ENCODE data around the gene CLEC4A.
"Not testable (repeated sequence)": the region's sequence is repeated elsewhere in the genome, so short reads cannot be mapped to it uniquely, and the experiment has no call there.

Gene CLEC4A

DNA sequence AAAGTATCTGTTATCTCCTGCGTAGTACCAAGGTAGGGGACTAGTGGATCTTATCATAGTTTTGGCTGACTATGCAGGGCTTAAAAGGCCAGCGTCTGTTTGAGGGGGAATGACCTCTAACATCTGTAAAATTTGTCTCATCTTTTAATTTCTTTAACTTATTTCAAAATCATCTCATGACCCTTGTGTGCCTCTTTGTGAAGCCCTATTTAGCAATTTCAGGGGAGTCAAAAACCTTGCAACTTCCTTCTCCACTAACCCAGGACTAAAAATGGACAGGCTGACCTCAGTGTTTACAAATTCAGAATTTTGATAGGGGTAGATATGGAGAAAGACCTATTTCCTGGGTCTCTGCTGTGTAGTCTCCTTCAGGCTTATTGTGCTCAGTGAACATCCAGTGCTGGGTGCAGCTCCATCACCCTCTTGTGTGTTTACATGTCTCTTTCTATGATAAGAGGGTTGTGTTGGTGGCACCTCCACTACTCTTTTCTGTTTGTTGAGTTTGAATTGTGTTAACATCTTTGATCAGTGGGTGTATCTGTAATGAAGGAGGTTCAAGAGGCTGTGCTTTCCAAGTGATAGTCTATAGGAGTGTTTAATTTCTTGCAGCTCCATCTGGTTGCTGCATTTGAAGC lies 27.0 kb upstream of the CLEC4A start:
- Histone ChIP-seq H3K79me2 (no peaks in the 10 kb centered on the region), H3K27me3 (ENCODE audit: control insufficient read depth, insufficient read depth, low read length) (no peaks in the 10 kb centered on the region), H3K9me3 (ENCODE audit: control insufficient read depth, low read length) (no peaks in the 10 kb centered on the region), H2AFZ (no peak overlapping the region), H3K4me1 (peaks cover 14% of the 10 kb centered on the region), H3K9ac (no peak overlapping the region), H3K4me2 (ENCODE audit: low read length) (no peak overlapping the region), H3K27ac (peak overlapping the region; percentile 22), H3K4me3 (ENCODE audit: low read depth, low read length) (no peak overlapping the region), H3K36me3 (ENCODE audit: control insufficient read depth, insufficient read depth, low read length) (no peaks in the 10 kb centered on the region)
- no peak for TF ChIP-seq CTCF (IDR thresholded peaks at IDR 0.05)

- H3K27me3 ChIP-seq (ENCODE audit: control insufficient read depth, insufficient read depth, low read length): no peaks in the 10 kb centered on the region
- H3K9me3 ChIP-seq (ENCODE audit: control insufficient read depth, low read length): no peaks in the 10 kb centered on the region
- H2AFZ ChIP-seq: no peak overlapping the region
- H3K9ac ChIP-seq: no peak overlapping the region
- no peak overlapping the region for H3K27ac ChIP-seq
- no peaks in the 10 kb centered on the region for H3K79me2 ChIP-seq
- no peak overlapping the region for H3K4me2 ChIP-seq (ENCODE audit: low read length)
- TF ChIP-seq CTCF (IDR thresholded peaks at IDR 0.05): no peak
- H3K36me3 ChIP-seq (ENCODE audit: control insufficient read depth, insufficient read depth, low read length): no peaks in the 10 kb centered on the region
- peaks cover 14% of the 10 kb centered on the region for H3K4me1 ChIP-seq
- no peak overlapping the region for H3K4me3 ChIP-seq (ENCODE audit: low read depth, low read length)
Observed at GRCh38 chr12:8099235-8099634, 24.2 kb upstream of the CLEC4A start.

GRCh38 chr12:8108808-8109398 lies 14.5 kb upstream of the CLEC4A start:
- no peaks in the 10 kb centered on the region for H3K4me1 ChIP-seq
- H3K27ac ChIP-seq: no peak overlapping the region
- peak; percentile 99 for TF ChIP-seq CTCF (IDR thresholded peaks at IDR 0.05)
- no peaks in the 10 kb centered on the region for H3K36me3 ChIP-seq (ENCODE audit: control insufficient read depth, insufficient read depth, low read length)
- no peaks in the 10 kb centered on the region for H3K79me2 ChIP-seq
- H3K27me3 ChIP-seq (ENCODE audit: control insufficient read depth, insufficient read depth, low read length): no peaks in the 10 kb centered on the region
- no peak overlapping the region for H3K4me3 ChIP-seq (ENCODE audit: low read depth, low read length)
- H3K9me3 ChIP-seq (ENCODE audit: control insufficient read depth, low read length): no peaks in the 10 kb centered on the region
- H2AFZ ChIP-seq: peak overlapping the region; percentile 18
- H3K9ac ChIP-seq: no peak overlapping the region
- peak overlapping the region; percentile 35 for H3K4me2 ChIP-seq (ENCODE audit: low read length)

GRCh38 chr12:8113117-8113516 lies 10.3 kb upstream of the CLEC4A start:
- H3K27me3 ChIP-seq (ENCODE audit: control insufficient read depth, insufficient read depth, low read length); H3K36me3 ChIP-seq (ENCODE audit: control insufficient read depth, insufficient read depth, low read length); H3K9ac ChIP-seq; H3K79me2 ChIP-seq; H3K27ac ChIP-seq; H3K4me2 ChIP-seq (ENCODE audit: low read length); H3K4me3 ChIP-seq (ENCODE audit: low read depth, low read length); H3K9me3 ChIP-seq (ENCODE audit: control insufficient read depth, low read length); H2AFZ ChIP-seq; H3K4me1 ChIP-seq: not testable (repeated sequence)

DNA sequence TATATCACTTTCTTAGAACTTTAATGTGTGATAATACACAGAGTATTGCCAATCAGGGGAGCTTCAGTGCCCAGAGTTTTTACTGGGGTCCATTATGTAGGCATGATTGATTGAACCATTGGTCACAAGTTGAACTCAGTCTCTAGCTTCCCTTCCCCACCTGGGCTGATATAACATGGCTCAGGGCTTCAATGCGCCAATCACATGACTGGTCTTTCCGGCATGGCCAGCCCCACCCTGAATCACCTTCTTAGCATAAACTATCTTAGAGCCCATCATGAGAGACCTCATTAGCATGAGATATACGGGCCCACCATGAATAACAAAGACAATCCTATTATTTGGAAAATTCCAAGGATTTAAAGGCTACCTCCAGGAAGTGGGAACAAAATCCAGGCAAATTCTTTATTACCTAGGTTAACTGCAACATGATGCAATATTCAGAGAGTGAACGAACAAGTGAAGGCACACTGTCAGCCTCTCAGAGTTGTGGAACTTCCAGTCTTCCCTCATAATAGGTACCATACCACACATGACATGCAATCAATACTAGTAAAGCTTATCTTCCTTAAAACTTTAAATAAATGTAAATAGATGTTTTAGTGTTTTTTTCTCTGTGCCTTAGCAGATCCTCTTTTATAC lies 3.2 kb upstream of the CLEC4A start:
- Histone ChIP-seq H3K27ac (no peak overlapping the region), H3K9me3 (ENCODE audit: control insufficient read depth, low read length) (no peaks in the 10 kb centered on the region), H3K79me2 (no peaks in the 10 kb centered on the region), H3K4me1 (no peaks in the 10 kb centered on the region), H2AFZ (no peak overlapping the region), H3K27me3 (ENCODE audit: control insufficient read depth, insufficient read depth, low read length) (no peaks in the 10 kb centered on the region), H3K36me3 (ENCODE audit: control insufficient read depth, insufficient read depth, low read length) (no peaks in the 10 kb centered on the region), H3K9ac (no peak overlapping the region), H3K4me3 (ENCODE audit: low read depth, low read length) (no peak overlapping the region), H3K4me2 (ENCODE audit: low read length) (no peak overlapping the region)
- TF ChIP-seq CTCF (IDR thresholded peaks at IDR 0.05): no peak

All from parathyroid adenoma (tissue), 2 donors.